ENCODE data around the gene EDN2.

Gene EDN2

DNA sequence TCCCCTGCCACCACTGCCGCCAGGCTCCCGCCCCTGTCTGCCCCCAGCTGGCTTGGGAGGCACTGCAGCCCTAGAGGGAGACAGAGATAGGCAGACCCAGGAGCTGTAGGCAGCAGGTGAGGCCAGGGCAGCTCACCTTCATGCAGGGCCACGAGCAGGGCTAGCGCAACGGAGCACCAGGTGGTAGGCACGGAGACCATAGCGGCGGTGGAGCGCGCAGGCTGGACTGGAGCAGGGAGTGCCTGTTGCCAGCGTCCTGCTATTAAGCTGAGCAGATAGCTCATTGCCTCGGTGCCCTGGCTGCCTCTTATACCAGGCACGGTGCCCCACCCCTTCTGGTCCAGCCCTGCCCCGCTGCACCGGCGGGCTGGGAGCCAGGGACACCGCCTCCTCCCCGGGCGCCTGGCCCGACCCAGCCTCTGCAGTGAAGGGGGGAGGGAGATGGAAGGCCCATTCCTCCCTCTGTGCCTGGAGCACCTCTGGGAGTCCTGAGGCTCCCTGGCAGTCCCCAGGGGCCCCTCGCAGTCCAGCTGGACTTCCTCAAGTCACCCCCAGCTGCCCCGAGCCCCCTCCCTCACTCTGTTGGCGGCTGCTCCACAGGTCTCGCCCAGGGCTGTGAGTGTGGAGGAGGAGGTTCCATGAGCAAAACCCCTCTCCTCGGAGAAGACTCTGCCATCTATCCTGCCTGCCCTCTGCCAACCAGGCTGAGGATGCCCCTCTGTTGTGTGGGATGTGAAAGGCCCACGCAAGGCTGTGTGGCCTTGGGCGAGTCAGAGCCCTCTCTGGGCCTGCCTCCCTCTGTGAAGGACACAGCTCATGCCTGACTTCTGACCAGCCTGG lies at the start of gene EDN2:
TSS of gene EDN2 (minus strand) at position 282 of the 840 bp plus-strand sequence. CDS start at position 200, 82 bp downstream.
- TF ChIP-seq, protein P1, sequence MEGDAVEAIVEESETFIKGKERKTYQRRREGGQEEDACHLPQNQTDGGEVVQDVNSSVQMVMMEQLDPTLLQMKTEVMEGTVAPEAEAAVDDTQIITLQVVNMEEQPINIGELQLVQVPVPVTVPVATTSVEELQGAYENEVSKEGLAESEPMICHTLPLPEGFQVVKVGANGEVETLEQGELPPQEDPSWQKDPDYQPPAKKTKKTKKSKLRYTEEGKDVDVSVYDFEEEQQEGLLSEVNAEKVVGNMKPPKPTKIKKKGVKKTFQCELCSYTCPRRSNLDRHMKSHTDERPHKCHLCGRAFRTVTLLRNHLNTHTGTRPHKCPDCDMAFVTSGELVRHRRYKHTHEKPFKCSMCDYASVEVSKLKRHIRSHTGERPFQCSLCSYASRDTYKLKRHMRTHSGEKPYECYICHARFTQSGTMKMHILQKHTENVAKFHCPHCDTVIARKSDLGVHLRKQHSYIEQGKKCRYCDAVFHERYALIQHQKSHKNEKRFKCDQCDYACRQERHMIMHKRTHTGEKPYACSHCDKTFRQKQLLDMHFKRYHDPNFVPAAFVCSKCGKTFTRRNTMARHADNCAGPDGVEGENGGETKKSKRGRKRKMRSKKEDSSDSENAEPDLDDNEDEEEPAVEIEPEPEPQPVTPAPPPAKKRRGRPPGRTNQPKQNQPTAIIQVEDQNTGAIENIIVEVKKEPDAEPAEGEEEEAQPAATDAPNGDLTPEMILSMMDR (IDR thresholded peaks at IDR 0.05), result no peak
- H3K4me3 ChIP-seq, result no peak within 1 kb of the TSS
- no peak within 1 kb of the TSS for H3K27ac ChIP-seq
- no peak for DNase-seq (ENCODE audit: low spot score)

DNA sequence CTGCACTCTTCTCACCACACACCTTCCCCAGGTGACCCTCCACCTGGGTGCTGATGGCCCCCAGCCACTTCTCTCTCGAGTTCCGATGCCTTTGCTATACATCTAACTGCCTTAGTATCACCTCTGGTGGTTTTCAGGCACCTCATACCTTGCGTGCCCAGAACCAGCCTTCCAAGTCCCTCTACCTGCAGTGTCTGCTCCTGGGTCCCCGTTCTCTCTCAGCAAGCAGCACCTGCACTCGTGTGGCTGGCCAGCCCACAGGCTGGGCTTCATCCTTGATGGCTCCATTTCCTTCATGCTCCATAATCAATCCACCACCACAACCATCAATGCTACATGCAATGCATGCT lies 49.2 kb upstream of the EDN2 start:
- TF ChIP-seq, protein P1 (IDR thresholded peaks at IDR 0.05), result no peak
- Histone ChIP-seq H3K4me3 (no peak overlapping the region), H3K27ac (no peak overlapping the region)
- DNase-seq (ENCODE audit: low spot score), result no peak

DNA sequence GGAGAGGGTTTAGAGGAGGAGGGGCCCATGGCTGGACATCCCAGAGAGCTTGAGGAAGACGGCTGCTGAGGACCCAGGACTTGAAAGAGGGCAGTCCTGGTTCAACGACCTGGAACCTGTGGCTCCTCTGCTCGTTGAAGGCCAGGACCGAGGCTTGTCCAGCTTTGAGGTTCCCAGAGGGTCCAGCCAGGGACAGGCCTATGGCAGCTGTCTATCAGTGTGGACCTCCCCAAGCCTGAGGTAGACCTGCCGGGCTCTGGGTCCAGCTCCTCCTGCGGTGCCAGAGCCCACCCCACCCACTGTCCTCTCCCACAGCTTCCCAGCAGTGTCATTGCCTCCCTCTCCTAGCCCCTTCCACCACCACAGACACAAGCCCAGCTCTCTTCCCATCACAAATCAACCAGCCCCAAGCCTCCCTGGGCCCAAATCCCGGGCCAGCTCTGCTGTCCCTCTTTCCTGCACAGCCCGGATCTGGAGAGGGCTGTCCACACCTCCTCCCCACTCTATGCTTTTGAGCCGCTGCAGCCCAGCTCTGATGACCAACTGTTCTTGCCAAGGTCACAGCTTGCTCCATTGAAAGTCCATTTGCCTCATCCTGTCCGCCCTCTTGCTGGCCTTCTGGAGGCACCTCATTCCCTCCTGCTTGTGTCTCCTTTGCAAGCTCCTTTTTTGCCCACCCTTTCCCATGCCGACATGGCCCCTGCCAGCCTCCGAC lies 48.7 kb upstream of the EDN2 start:
- no peak overlapping the region for H3K27ac ChIP-seq
- TF ChIP-seq, protein P1 (IDR thresholded peaks at IDR 0.05), result no peak
- no peak for DNase-seq (ENCODE audit: low spot score)
- H3K4me3 ChIP-seq, result no peak overlapping the region

DNA sequence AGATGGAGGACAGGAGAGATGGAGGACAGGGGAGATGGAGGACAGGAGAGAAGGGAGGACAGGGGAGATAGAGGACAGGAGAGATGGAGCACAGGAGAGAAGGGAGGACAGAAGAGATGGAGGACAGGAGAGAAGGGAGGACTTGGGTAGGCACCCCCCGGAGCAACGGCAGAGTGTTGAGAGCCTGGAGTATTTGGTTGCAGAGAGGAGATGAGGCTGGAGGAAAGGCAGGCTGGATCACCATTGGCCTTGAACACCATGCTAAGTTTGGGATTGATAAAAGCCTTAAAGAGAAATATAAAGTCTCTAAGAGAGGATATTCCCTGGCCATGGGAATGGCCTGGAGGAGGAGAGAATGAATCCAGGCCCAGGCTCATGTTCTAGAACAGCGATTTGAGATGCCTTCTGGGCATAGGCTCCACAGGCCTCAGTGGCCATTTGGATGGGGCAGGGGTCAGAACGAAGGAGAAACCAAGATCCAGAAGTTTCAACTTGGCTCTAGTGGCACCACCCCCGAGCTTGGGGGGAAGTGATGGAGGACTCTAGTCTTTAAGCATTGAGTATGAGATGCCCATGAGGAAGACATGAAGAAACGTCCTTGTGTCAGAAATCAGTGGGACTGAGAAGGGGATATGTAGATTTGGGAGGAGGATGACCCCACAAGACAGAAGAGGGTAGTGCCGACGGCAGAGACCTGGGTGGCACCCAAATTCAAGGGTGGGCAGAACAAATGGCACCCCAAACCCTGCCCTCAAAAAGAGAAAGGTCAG lies 47.9 kb upstream of the EDN2 start:
- TF ChIP-seq, protein P1 (IDR thresholded peaks at IDR 0.05), result no peak
- no peak overlapping the region for H3K27ac ChIP-seq
- H3K4me3 ChIP-seq, result no peak overlapping the region
- no peak for DNase-seq (ENCODE audit: low spot score)

DNA sequence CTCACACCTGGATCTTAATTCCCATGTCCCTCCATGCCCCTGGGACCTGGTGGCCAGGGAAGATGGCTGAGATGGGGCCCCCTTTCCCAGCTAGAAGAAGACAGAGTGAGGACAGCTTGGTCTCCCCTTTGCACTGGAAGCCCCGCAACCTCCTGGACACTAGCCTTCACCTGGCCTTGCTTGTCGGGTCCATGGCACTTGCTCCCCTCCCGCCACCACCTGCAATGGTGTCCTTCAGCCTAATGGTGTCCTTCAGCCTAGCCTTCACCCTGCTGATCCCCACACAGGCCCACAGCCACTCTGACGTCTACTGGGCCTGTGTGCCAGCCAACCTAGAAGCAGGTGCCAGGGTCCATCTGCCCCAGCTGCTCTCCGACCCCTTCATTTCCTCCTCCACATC lies 45.9 kb upstream of the EDN2 start:
- no peak overlapping the region for H3K4me3 ChIP-seq
- DNase-seq (ENCODE audit: low spot score), result no peak
- TF ChIP-seq, protein P1 (IDR thresholded peaks at IDR 0.05), result no peak
- H3K27ac ChIP-seq, result no peak overlapping the region

DNA sequence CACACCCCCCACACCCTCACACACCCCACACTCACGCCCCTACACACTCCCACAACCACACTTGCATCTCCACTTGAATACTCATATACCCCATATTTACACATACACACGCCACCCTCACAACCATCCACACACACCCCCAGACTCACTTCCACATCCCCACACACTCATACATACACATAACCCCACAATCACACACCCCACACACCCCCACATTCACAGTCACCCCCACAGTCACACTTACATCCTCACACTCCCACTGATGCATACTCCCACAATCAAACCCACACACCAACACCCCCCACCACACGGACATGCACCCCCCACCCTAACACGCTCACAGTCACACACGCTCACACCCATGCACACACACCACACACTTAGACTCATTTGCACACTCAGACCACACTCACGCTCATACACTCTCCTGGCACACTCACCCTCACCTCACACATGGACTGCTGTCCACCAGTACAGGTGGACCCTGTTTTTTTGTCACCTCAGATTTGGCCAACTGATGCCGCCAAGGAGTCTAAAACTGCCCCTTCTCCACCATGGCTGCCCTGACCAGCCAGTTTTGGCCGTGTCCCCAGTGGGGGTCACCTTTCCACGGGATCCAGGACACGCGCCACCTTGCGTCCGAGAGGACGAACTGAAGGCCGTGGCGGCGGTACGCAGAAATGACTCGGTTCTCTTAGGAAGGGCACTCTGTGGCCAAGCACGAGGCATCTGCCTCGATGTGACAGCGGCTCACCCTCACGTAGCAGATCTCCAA lies 45.3 kb upstream of the EDN2 start:
- Histone ChIP-seq H3K4me3 (no peak overlapping the region), H3K27ac (no peak overlapping the region)
- TF ChIP-seq, protein P1 (IDR thresholded peaks at IDR 0.05), result no peak
- no peak for DNase-seq (ENCODE audit: low spot score)

All from coronary artery (tissue), 2 donors.